Measurements from ENCODE around the gene PRKCZ.
"Not testable (repeated sequence)": the region's sequence is repeated elsewhere in the genome, so short reads cannot be mapped to it uniquely, and the experiment has no call there.

PRKCZ gene

GRCh38 chr1:2090216-2090890, 40.1 kb downstream of the PRKCZ start:
- no peak for DNase-seq

GRCh38 chr1:2091611-2092604, 41.7 kb downstream of the PRKCZ start:
- DNase-seq = peak; percentile 55

- DNase-seq = no peak
These were observed 42.8 kb downstream of the PRKCZ start for GRCh38 chr1:2093055-2093454.

- no peak for DNase-seq
These were observed 43.4 kb downstream of the PRKCZ start for GRCh38 chr1:2093636-2094035.

GRCh38 chr1:2094269-2095158, 44.3 kb downstream of the PRKCZ start:
- DNase-seq = not testable (repeated sequence)

- DNase-seq = no peak
These were observed 45.2 kb downstream of the PRKCZ start for GRCh38 chr1:2095394-2095793.

- no peak for DNase-seq
These were observed 45.9 kb downstream of the PRKCZ start for GRCh38 chr1:2095981-2096736.

GRCh38 chr1:2097386-2098300, 47.4 kb downstream of the PRKCZ start:
- DNase-seq = no peak

GRCh38 chr1:2098301-2098698, 48.1 kb downstream of the PRKCZ start:
- no peak for DNase-seq

- no peak for DNase-seq
These were observed 48.9 kb downstream of the PRKCZ start for GRCh38 chr1:2098839-2099785.

- DNase-seq = no peak
These were observed 49.9 kb downstream of the PRKCZ start for GRCh38 chr1:2099886-2100779.

- DNase-seq = no peak
These were observed 50.5 kb downstream of the PRKCZ start for GRCh38 chr1:2100780-2101108.

GRCh38 chr1:2101531-2101930, 51.3 kb downstream of the PRKCZ start:
- DNase-seq = no peak

- DNase-seq = no peak
These were observed 51.7 kb downstream of the PRKCZ start for GRCh38 chr1:2101946-2102345.

- DNase-seq = no peak
These were observed 52.5 kb downstream of the PRKCZ start for GRCh38 chr1:2102753-2103152.

GRCh38 chr1:2103266-2103900, 53.2 kb downstream of the PRKCZ start:
- no peak for DNase-seq

GRCh38 chr1:2103901-2104590, 53.8 kb downstream of the PRKCZ start:
- no peak for DNase-seq

All from 8988T (cell line).